IPS-NIHi11 (cell line): ENCODE measurements around the gene RPRD1B.

Source experiments
- DNase-seq: peaks from one replicate; pipeline ENCODE4 v3.0.0; 2012; ENCODE audit warnings: mixed read lengths, low spot score

RPRD1B gene

GRCh38 chr20:38135651-38136420 is 102.3 kb downstream of the RPRD1B start:
- DNase-seq: no peak

GRCh38 chr20:38136421-38137245 is 103.1 kb downstream of the RPRD1B start:
- DNase-seq: no peak

- no peak for DNase-seq
Measured at GRCh38 chr20:38137441-38138037, 104.0 kb downstream of the RPRD1B start.

GRCh38 chr20:38138086-38138778 is 104.7 kb downstream of the RPRD1B start:
- DNase-seq: no peak

GRCh38 chr20:38139156-38139912 is 105.8 kb downstream of the RPRD1B start:
- no peak for DNase-seq

GRCh38 chr20:38139977-38140753 is 106.6 kb downstream of the RPRD1B start:
- DNase-seq: no peak

- no peak for DNase-seq
Measured at GRCh38 chr20:38141204-38141888, 107.8 kb downstream of the RPRD1B start.
